Muscle of arm (tissue), 12 donors: ENCODE results near the gene DMPK. TPM values are rescaled to one million over a fixed set of nuclear protein-coding genes. Genes with fewer than 3 reads are reported as not detected.
"Not testable (repeated sequence)": the region's sequence is repeated elsewhere in the genome, so short reads cannot be mapped to it uniquely, and the experiment has no call there.

Experiments
- DNase-seq: peaks from one replicate; pipeline ENCODE4 v3.0.0-alpha.2; 2013
- polyA plus RNA-seq, 12 donors: library from polyadenylated mRNA; unstranded; fragments of 120-200 nt; gene quantifications; one replicate each; pipeline ENCODE4 v1.2.1, GENCODE V29; 2013; ENCODE audit not compliant: insufficient read length in 12 of 12

Gene DMPK
- polyA plus RNA-seq, 12 donors: 161 to 353 (median 263) TPM; not detected in 1

DNA sequence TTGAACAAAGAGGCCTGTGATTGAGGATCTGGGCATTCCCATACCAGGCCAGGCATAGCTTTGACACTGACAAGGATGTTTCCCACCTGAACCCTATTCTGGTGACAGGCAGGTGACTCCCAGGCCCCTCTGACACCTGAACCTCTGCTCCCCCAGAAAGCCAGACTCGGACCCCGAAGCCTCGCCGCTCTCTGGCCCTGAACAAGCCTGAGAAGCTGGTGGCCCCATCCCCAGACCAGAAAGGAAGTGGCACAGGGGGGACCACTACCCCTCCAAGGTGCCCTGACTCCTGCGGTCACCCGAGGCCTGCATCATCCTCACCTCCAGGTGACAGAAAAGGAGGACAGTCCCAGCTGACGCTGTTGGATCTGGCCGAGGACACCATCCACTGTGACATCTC, 28.0 kb downstream of the DMPK start:
- no peak for DNase-seq

DNA sequence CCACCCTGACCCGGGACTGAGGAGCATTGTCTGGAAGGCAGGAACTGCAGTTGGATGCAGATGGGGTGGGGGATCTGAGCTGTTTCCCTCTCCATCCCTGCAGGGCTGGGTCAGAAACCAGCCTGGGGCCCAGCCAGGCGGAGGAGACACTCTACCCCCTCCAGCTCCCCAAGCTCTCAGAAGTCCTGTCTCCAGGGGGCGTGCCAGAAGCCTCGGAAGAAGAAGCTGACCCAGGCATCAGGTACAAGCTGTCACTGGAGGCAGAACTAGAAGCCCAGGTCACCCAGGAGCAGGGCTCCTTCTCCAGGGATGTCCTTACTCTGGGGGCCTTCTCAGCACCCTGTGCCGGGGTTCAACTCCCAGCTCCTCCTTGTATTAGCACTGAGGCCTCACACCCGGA, 28.7 kb downstream of the DMPK start:
- DNase-seq: no peak

DNA sequence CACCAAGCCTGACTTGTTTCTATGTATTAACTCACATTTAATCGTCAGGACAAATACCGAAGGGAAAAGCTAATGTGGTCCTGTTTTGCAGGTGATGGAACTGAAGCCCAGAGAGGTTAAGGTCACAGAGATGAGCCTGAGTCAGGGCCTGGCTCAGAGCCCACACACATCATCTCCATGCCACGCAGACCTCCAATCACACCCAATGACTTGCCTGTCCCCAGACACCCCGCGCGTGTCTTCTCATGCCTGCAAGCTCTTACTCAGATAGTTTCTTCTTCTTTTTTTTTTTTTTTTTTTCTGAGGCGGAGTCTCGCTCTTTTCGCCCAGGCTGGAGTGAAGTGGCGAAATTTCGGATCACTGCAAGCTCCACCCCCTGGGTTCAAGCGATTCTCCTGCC, 29.7 kb downstream of the DMPK start:
- no peak for DNase-seq

DNA sequence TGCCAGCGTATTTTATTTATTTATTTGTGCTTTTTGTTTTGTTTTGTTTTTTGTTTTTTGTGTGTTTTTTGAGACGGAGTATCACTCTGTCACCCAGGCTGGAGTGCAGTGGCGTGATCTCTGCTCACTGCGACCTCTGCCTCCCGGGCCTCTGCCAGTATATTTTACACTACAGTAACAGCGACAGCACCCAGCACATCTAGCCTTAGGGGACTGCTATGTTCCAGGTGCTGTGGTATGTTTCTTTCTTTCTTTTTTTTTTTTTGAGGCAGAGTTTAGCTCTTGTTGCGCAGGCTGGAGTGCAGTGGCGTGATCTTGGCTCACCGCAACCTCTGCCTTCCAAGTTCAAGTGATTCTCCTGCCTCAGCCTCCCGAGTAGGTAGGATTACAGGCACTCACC, 30.8 kb downstream of the DMPK start:
- not testable (repeated sequence) for DNase-seq

DNA sequence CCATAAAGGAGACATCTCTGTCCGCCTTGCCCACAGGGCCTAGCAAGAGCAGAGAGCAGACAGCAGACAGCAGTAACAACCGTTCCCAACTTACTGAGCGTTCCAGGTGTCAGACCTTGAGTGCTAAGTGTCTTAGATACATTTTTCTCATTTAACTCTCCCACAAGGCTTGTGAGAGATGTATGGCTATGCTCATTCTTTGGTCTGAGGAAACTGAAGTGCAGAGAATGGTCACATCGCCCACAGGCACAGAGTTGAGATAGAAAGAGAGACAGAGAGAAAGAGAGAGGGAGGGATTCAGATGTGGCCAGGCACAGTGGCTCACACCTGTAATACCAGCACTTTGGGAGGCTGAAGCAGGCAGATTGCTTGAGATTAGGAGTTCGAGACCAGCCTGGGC, 34.8 kb downstream of the DMPK start:
- DNase-seq: no peak

DNA sequence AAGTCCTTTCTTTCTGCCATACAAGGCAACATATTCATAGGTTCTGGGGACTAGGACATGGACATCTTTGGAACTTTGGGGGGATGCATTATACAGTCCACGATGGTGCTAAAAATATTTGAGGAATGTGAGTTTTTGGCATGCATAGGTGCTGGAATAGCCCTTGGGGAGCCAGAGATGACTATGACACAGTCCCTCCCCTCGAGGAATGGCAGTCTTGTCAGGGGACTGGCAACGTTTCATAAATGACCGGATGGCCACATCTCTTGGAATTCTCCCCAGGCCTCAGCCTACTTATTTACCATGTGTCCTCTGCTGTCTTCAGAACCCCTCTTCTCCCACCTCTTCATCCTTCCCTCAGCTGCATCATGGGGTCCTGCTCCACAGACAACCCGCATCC, 35.4 kb downstream of the DMPK start:
- DNase-seq: no peak

DNA sequence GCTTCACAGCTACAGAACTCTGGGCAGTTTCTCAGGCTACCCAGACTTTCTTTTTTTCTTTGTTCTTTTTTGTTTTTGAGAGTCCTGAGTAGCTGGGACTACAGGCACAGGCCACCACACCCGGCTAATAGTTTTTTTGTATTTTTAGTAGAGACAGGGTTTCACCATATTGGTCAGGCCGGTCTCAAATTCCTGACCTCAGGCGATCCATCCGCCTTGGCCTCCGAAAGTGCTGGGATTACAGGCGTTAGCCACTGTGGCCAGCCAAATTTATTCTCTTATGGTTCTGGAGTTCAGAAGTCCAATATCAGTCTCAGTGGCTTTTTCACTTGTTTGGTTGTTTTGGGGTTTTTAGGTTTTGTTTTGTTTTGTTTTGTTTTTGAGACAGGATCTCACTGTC, 36.7 kb downstream of the DMPK start:
- no peak for DNase-seq

DNA sequence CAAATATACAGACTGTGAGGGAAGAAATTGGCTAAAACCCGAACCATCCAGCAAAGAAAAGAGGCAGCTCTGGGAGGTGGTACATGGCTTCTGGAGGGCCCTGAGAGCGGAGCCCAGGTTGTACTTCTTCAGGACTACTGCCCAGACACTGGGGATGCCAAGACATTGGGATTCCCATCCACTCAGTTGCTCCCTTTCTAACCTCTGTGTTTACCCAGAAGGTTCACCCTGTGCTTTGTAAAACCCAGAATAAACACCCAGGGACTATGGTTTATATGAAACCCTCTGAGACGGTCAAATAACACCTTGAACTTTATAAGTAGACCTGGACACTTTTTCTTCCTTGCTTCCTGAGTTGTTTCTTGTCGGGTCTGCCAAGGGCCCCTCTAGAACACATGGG, 39.3 kb downstream of the DMPK start:
- DNase-seq: no peak

DNA sequence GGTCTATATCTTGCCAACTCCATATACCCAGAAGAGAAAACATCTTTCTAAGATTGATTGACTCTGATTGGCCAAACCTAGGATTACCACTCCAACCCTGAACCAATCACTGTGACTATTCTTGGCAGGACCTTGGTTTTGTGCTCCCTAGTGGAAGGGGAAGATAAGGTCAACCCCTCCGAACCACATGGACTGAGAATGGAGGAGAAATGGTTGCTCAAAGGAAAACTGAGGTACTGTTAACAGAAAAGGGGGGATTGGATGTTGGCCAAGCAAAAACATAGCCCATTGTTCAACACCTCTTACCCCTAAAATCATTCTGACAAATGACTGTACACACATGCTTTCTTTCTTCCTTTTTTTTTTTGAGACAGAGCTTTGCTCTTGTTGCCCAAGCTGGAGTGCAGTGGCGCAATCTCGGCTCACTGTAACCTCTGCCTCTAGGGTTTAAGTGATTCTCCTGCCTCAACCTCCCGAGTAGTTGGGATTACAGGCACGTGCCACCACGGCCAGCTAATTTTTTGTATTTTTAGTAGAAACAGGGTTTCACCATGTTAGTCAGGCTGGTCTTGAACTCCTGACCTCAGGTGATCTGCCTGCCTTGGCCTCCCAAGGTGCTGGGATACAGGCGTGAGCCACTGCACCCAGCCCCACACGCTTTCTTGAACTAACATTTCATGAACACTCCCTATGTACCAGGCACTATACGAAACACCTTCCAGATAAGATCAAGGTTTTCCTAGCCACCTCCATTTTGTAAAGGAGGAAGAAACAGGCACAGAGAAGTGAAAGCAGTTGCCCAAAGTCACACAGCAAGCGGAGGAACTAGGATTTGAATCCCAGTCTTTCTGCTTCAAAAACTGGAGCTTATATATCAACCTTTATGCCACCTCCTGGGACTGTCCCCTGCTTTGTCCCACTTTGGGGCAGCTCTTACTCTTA, 42.5 kb downstream of the DMPK start:
- DNase-seq: no peak

DNA sequence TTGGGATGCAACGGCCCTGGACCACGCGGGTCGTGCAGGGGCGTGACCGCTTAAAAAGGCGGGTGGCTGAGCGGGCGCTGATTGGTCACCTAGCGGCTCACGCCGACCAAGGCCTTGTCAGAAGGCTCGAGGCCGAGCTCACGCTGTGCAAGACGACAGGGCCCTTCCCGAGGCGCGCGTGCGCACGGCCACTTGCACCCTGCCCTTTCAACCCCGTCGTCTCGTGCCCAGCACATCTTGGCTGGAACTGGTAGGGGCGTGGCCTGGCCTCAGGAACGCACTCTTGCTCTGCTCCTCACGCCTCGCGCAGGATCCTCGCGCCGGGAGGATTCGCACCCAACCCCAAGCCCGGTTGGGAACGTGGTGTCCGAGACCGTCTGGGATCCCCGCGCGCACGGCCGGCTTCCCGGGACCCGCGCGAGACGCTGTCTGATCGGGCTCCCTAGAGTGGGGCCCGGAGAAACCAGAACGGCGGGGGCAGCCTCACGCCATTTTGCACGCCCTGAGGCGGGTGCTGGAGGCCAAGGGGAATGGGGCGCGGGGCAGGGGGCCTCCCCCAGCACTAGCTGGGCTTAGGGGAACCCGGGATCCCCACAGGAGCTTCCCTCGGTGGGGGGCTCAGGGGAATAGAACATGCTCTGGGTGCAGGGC, 49.0 kb downstream of the DMPK start, which contains the start of gene MEIOSIN:
TSS of gene MEIOSIN (plus strand) at position 280 of the 651 bp plus-strand sequence. CDS start 1,938 bp downstream, outside the sequence.
- DNase-seq: no peak

DNA sequence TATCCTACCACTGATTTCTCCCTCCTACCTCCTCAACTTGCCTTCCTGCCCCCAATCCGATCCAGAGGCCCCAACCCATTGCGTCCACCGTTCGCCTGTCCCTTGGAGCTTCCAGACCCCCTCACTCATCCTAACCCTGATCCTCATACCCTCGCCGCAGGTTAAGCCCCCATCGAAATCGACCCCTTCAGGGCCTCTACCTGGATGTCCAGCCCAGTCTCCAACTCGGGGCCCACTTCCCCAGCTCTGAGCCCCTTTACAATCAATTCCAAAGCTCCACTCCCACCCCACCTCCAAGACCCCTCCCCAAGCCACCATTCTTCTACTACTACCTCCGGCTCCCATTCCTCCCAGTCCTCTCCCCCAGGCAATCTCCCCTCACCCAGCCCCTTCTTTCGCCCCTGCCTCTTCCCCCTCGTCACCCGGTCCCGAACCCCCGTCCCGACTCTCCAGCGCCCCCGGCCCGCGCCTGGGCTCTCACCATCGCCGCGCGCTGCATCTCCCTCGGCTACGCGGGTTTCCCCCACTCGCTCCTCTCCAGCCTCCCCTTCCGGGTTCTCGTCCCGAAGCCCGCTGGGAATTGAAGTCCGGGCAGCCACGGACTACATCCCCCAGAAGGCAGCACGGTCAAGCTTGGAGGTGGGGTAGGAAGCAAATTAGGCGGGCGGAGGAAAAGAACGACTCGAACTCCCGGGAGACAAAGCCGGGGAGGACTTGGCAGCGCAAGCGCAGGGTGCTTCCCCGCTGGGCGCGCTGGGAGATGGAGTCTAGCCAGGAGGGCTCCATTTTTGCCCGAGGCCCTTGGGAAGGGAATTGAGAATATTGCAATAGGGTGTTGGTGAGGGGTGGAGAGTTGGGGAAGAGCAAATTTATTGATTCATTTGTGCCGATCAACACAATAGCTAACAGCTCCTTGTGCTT, 51.7 kb downstream of the DMPK start, which contains the start of gene FBXO46:
TSS of gene FBXO46 (minus strand) at position 529 of the 921 bp plus-strand sequence. CDS start 17,401 bp downstream, outside the sequence.
- peak; percentile 95 for DNase-seq

DNA sequence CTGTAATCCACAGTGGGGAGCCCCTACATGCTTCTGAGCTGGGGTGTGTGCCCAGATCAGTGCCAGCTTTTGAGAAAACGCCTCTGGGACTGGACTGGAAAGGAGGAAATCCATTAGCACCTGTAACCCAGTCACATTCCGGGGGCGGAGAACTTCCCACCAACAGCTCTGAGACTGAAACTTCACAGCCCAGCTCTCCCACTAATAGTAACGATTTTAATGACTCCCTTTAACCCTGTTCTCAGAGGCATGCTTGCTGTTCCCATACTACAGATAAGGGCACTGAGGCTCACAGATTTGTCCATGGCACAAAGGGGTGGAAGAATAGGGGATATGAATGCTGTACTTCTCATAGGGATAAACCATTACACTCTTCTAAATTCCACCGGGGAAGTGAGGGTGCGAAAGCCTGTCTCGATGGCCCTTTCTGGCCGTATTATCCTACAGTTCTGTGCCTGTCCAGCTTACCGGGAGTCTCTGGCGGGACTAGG, 52.4 kb downstream of the DMPK start:
- DNase-seq: no peak

DNA sequence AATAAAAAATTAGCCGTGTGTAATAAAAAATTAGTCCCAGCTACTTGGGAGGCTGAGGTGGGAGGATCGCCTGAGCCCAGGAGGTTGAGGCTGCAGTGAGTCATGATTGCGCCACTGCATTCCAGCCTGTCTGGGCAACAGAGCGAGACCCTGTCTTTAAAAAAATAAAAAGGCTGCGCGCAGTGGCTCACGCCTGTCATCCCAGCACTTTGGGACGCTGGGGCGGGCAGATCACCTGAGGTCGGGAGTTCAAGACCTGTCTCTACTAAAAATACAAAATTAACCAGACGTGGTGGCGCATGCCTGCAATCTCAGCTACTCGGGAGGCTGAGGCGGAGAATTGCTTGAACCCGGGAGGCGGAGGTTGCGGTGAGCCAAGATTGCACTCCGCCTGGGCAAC, 53.6 kb downstream of the DMPK start:
- not testable (repeated sequence) for DNase-seq

DNA sequence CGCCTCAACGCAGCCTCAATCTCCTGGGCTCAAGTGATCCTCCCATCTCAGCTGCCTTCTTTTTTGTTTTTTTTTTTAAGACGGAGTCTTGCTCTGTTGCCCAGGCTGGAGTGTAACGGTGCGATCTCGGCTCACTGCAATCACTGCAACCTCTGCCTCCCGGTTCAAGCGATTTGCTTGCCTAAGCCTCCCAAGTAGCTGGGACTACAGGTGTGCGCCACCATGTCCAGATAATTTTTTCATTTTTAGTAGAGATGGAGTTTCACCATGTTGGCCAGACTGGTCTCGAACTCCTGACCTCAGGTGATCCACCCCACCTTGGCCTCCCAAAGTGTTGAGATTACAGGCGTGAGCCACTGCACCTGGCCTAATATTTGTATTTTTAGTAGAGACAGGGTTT, 62.2 kb downstream of the DMPK start:
- DNase-seq: not testable (repeated sequence)

Other genes starting within 250 kb of the DMPK start
- gene OPA3, start 197.7 kb downstream of the DMPK start, polyA plus RNA-seq: 1 to 10 TPM in 11 of 12 donors, not detected in 1; 6.0 to 9.8 (median 7.1) TPM
- 1 to 10 TPM in 11 of 12 donors, not detected in 1; 2.3 to 8.4 (median 2.8) TPM for gene GPR4, start 180.3 kb downstream of the DMPK start, polyA plus RNA-seq
- 10 to 100 TPM in 5 of 12 donors, 1 to 10 TPM in 5, not detected in 2; 6.0 to 24.8 (median 9.9) TPM for gene EML2, start 143.1 kb downstream of the DMPK start, polyA plus RNA-seq
- 1 to 10 TPM in 2 of 12 donors, under 1 TPM in 6, not detected in 4; 0.17 to 1.4 (median 0.42) TPM for gene GIPR, start 114.3 kb downstream of the DMPK start, polyA plus RNA-seq
- 100 to 1,000 TPM in 11 of 12 donors, not detected in 1; 157 to 300 (median 239) TPM for gene SNRPD2, start 90.5 kb downstream of the DMPK start, polyA plus RNA-seq
- gene QPCTL, start 89.8 kb downstream of the DMPK start, polyA plus RNA-seq: 1 to 10 TPM in 10 of 12 donors, not detected in 2; 2.6 to 5.9 (median 4.0) TPM
- 10 to 100 TPM in 8 of 12 donors, 1 to 10 TPM in 3, not detected in 1; 8.3 to 31.5 (median 13.2) TPM for gene FBXO46, start 51.6 kb downstream of the DMPK start, polyA plus RNA-seq
- not detected for gene MEIOSIN, start 49.1 kb downstream of the DMPK start, polyA plus RNA-seq
- gene SIX5, start 13.2 kb downstream of the DMPK start, polyA plus RNA-seq: 10 to 100 TPM in 11 of 12 donors, not detected in 1; 10.5 to 46.5 (median 15.5) TPM
- 100 to 1,000 TPM in 1 of 12 donors, 10 to 100 TPM in 11; 28.6 to 389 (median 43.8) TPM for gene DMWD, start 10.4 kb upstream of the DMPK start, polyA plus RNA-seq
- not detected for gene RSPH6A, start 32.8 kb upstream of the DMPK start, polyA plus RNA-seq
- 10 to 100 TPM in 11 of 12 donors, not detected in 1; 28.4 to 63.7 (median 36.7) TPM for gene SYMPK, start 80.7 kb upstream of the DMPK start, polyA plus RNA-seq
- gene FOXA3, start 81.8 kb upstream of the DMPK start, polyA plus RNA-seq: not detected
- gene IRF2BP1, start 103.7 kb upstream of the DMPK start, polyA plus RNA-seq: 10 to 100 TPM in 10 of 12 donors, 1 to 10 TPM in 1, not detected in 1; 8.9 to 27.3 (median 12.8) TPM
- 1 to 10 TPM in 11 of 12 donors, not detected in 1; 2.2 to 7.6 (median 3.7) TPM for gene MYPOP, start 120.1 kb upstream of the DMPK start, polyA plus RNA-seq
- not detected for gene NANOS2, start 132.3 kb upstream of the DMPK start, polyA plus RNA-seq
- gene NOVA2, start 191.4 kb upstream of the DMPK start, polyA plus RNA-seq: 1 to 10 TPM in 11 of 12 donors, not detected in 1; 2.8 to 4.8 (median 3.7) TPM
- gene CCDC61, start 213.0 kb upstream of the DMPK start, polyA plus RNA-seq: 10 to 100 TPM in 1 of 12 donors, 1 to 10 TPM in 10, not detected in 1; 4.5 to 12.3 (median 5.6) TPM
- 1 to 10 TPM in 1 of 12 donors, under 1 TPM in 6, not detected in 5; 0.28 to 4.1 (median 0.62) TPM for gene PGLYRP1, start 240.6 kb upstream of the DMPK start, polyA plus RNA-seq